Middle frontal gyrus (tissue), 1 donor: ENCODE measurements around the gene PSMB2.

Experiments
- DNase-seq: peaks from one replicate; pipeline ENCODE4 v3.0.0-alpha.2; 2015; ENCODE audit warnings: low spot score; ENCODE audit errors: extremely low spot score

Gene PSMB2

GRCh38 chr1:35557611-35558373 lies 83.5 kb downstream of the PSMB2 start, which contains the start of gene NCDN:
Gene NCDN (plus strand): TSS chr1:35557799. CDS start chr1:35558191, 392 bp downstream.
- peak; percentile 86 for DNase-seq

- peak; percentile 80 for DNase-seq
Observed at GRCh38 chr1:35557118-35557610, 84.2 kb downstream of the PSMB2 start, which contains the start of gene KIAA0319L. Gene KIAA0319L (minus strand): TSS chr1:35557403. CDS start chr1:35554491, 2,912 bp downstream.

GRCh38 chr1:35556484-35557117 lies 84.7 kb downstream of the PSMB2 start:
- DNase-seq: no peak

- no peak for DNase-seq
Observed at GRCh38 chr1:35555601-35556477, 85.5 kb downstream of the PSMB2 start.

GRCh38 chr1:35555212-35555584 lies 86.1 kb downstream of the PSMB2 start:
- DNase-seq: no peak

GRCh38 chr1:35554266-35555211 lies 86.8 kb downstream of the PSMB2 start:
- DNase-seq: no peak

- DNase-seq: no peak
Observed at GRCh38 chr1:35553851-35554250, 87.5 kb downstream of the PSMB2 start.
